Panc1 (cell line): Measurements from ENCODE around the gene PLEKHA7. TPM values are rescaled to one million over a fixed set of nuclear protein-coding genes. Genes with fewer than 3 reads are reported as not detected.

Experiments used
- ATAC-seq: fragments of 200-7000 bp; cut with Tn5 transposase; 2 replicates; pipeline ENCODE4 v1.9.1; 2020; ENCODE audit warnings: mild to moderate bottlenecking, moderate library complexity
- BruUV-seq: library from RNA; stranded (reverse); fragments of 400-500 nt; replicated peaks from 2 replicates; lab custom pipeline; 2021; lab: Mats Ljungman, UMichigan
- CTCF ChIA-PET: fragments of 300-600 bp; sonication (Branson Sonifier 250); formaldehyde crosslinking; loops from one replicate; lab custom pipeline; 2022; ENCODE audit warnings: antibody characterized with exemption; lab: Charles Lee
- POLR2A ChIA-PET: fragments of 300-600 bp; sonication (Branson Sonifier 250); formaldehyde crosslinking; loops from one replicate; lab custom pipeline; 2022; ENCODE audit warnings: antibody characterized with exemption; lab: Charles Lee
- DNase-seq: peaks from one replicate; pipeline ENCODE4 v3.0.0-alpha.2; 2010; ENCODE audit warnings: low read depth, low spot score
- H3K27ac ChIP-seq: 2 replicates; pipeline ENCODE4 v1.5.1; 2011; ENCODE audit warnings: mild to moderate bottlenecking, low read length, inconsistent platforms
- H3K27me3 ChIP-seq: fragments of 200-500 bp; sonication (Bioruptor generic); 2 replicates; pipeline ENCODE4 v1.6.0; 2014; ENCODE audit warnings: low read length, inconsistent platforms; ENCODE audit not compliant: control insufficient read depth, insufficient read depth
- H3K36me3 ChIP-seq: fragments of 200-500 bp; sonication (Bioruptor generic); 2 replicates; pipeline ENCODE4 v1.5.1; 2014; ENCODE audit warnings: inconsistent platforms, mild to moderate bottlenecking, low read length, moderate library complexity; ENCODE audit not compliant: control insufficient read depth, insufficient read depth
- H3K4me1 ChIP-seq: 2 replicates; pipeline ENCODE4 v1.5.1; 2011; ENCODE audit warnings: inconsistent platforms, mild to moderate bottlenecking, low read length, moderate library complexity; ENCODE audit not compliant: control insufficient read depth, insufficient read depth
- H3K4me3 ChIP-seq, 2 experiments: 2 replicates each; pipeline ENCODE4 v1.5.1; 2011 to 2012; ENCODE audit warnings: low read depth in 2 of 2, low read length in 2 of 2, mild to moderate bottlenecking in 2 of 2, inconsistent platforms in 1 of 2, moderate library complexity in 1 of 2
- H3K9me3 ChIP-seq: fragments of 200-500 bp; sonication (Bioruptor generic); 2 replicates; pipeline ENCODE4 v1.5.1; 2014; ENCODE audit warnings: low read depth, mild to moderate bottlenecking, inconsistent platforms, low read length, moderate library complexity; ENCODE audit not compliant: control insufficient read depth, insufficient read depth
- POLR2AphosphoS5 ChIP-seq: IDR thresholded peaks from 2 replicates; pipeline ENCODE4 v1.6.1; 2012; ENCODE audit warnings: mild to moderate bottlenecking, low read depth, low read length, moderate library complexity
- SIN3A ChIP-seq: IDR thresholded peaks from 2 replicates; pipeline ENCODE4 v1.6.1; 2012; ENCODE audit warnings: low read depth, mild to moderate bottlenecking, low read length, moderate library complexity, borderline replicate concordance; ENCODE audit not compliant: insufficient read depth
- TCF7L2 ChIP-seq: IDR thresholded peaks from 2 replicates; pipeline ENCODE4 v1.6.1; 2011; ENCODE audit warnings: mild to moderate bottlenecking, low read depth, low read length, inconsistent platforms
- in situ Hi-C: cut with HindIII; loops from 2 replicates; pipeline ENCODE4 v1.10.0; 2016; ENCODE audit warnings: low sequenced_read_pairs, low pct_unique_long_range_greater_than_20kb
- intact Hi-C: fragments of 100-400 bp; cut with micrococcal nuclease; formaldehyde crosslinking; loops from one replicate; pipeline ENCODE4 v1.10.0; 2022; ENCODE audit not compliant: unreplicated experiment
- total RNA-seq: library from RNA; stranded (reverse); gene quantifications from one replicate; pipeline ENCODE4 v1.2.1, GENCODE V29; 2021; ENCODE audit not compliant: unreplicated experiment
- TF ChIP-seq, protein P1 (sequence below): fragments of 450-650 bp; IDR thresholded peaks from 2 replicates; pipeline ENCODE4 v1.5.1; 2017; ENCODE audit warnings: mild to moderate bottlenecking
- TF ChIP-seq, protein P2 (sequence below), 2 experiments: IDR thresholded peaks; 2 replicates each; pipeline ENCODE4 v1.6.1; 2011 to 2012; ENCODE audit warnings: low read depth in 2 of 2, control low read depth in 1 of 2, low read length in 1 of 2, mild to moderate bottlenecking in 1 of 2, moderate library complexity in 1 of 2; ENCODE audit not compliant: insufficient read depth in 1 of 2

PLEKHA7 gene
- total RNA-seq, 1 experiment from 2014 or later = 11.6 TPM

DNA sequence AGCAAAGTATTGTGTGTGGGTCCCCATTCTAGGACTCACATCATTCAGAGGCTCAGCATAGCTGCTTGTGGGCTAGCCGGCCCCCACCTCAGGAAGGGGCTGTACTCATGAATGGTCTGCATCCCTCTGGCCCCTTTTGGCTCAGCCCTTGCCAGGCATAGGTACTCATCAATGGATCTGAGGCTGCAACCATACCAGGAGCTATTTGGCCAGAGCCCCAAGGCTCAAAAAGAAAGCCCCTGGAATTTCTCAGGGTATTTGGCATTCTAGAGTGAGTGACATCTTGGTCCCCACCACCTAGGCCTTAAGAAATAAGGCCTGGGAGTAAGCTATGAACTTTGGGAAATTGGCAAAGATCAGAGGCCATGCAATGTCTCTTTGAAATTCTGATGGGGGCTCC lies 38.3 kb downstream of the PLEKHA7 start:
- no peak overlapping the region for H3K27ac ChIP-seq
- BruUV-seq = no TSS peak
- no peaks in the 10 kb centered on the region for H3K27me3 ChIP-seq
- POLR2A ChIA-PET = interaction anchor here (0.5 kb wide), 1 partner anchor 29 kb away, joined by 5 read pairs; no protein-coding TSS in a partner anchor
- DNase-seq = no peak
- no peak for ATAC-seq
- peaks cover 5% of the 10 kb centered on the region; the same call in 1 of the 2 replicates for H3K4me1 ChIP-seq
- intact Hi-C loops (no loop called here), in situ Hi-C loops (no loop called here)
- no peak overlapping the region for H3K4me3 ChIP-seq
- no peaks in the 10 kb centered on the region for H3K9me3 ChIP-seq
- H3K36me3 ChIP-seq = no peaks in the 10 kb centered on the region
- TF ChIP-seq SIN3A (no peak), TCF7L2 (no peak), POLR2AphosphoS5 (no peak)
- TF ChIP-seq, protein P1, sequence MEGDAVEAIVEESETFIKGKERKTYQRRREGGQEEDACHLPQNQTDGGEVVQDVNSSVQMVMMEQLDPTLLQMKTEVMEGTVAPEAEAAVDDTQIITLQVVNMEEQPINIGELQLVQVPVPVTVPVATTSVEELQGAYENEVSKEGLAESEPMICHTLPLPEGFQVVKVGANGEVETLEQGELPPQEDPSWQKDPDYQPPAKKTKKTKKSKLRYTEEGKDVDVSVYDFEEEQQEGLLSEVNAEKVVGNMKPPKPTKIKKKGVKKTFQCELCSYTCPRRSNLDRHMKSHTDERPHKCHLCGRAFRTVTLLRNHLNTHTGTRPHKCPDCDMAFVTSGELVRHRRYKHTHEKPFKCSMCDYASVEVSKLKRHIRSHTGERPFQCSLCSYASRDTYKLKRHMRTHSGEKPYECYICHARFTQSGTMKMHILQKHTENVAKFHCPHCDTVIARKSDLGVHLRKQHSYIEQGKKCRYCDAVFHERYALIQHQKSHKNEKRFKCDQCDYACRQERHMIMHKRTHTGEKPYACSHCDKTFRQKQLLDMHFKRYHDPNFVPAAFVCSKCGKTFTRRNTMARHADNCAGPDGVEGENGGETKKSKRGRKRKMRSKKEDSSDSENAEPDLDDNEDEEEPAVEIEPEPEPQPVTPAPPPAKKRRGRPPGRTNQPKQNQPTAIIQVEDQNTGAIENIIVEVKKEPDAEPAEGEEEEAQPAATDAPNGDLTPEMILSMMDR = no peak
- TF ChIP-seq, protein P2, sequence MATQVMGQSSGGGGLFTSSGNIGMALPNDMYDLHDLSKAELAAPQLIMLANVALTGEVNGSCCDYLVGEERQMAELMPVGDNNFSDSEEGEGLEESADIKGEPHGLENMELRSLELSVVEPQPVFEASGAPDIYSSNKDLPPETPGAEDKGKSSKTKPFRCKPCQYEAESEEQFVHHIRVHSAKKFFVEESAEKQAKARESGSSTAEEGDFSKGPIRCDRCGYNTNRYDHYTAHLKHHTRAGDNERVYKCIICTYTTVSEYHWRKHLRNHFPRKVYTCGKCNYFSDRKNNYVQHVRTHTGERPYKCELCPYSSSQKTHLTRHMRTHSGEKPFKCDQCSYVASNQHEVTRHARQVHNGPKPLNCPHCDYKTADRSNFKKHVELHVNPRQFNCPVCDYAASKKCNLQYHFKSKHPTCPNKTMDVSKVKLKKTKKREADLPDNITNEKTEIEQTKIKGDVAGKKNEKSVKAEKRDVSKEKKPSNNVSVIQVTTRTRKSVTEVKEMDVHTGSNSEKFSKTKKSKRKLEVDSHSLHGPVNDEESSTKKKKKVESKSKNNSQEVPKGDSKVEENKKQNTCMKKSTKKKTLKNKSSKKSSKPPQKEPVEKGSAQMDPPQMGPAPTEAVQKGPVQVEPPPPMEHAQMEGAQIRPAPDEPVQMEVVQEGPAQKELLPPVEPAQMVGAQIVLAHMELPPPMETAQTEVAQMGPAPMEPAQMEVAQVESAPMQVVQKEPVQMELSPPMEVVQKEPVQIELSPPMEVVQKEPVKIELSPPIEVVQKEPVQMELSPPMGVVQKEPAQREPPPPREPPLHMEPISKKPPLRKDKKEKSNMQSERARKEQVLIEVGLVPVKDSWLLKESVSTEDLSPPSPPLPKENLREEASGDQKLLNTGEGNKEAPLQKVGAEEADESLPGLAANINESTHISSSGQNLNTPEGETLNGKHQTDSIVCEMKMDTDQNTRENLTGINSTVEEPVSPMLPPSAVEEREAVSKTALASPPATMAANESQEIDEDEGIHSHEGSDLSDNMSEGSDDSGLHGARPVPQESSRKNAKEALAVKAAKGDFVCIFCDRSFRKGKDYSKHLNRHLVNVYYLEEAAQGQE (IDR thresholded peaks at IDR 0.05; ENCODE audit: insufficient read depth in 1 of 2, low read depth in 2 of 2, low read length in 1 of 2) = no peak
- CTCF ChIA-PET = no interaction called here

DNA sequence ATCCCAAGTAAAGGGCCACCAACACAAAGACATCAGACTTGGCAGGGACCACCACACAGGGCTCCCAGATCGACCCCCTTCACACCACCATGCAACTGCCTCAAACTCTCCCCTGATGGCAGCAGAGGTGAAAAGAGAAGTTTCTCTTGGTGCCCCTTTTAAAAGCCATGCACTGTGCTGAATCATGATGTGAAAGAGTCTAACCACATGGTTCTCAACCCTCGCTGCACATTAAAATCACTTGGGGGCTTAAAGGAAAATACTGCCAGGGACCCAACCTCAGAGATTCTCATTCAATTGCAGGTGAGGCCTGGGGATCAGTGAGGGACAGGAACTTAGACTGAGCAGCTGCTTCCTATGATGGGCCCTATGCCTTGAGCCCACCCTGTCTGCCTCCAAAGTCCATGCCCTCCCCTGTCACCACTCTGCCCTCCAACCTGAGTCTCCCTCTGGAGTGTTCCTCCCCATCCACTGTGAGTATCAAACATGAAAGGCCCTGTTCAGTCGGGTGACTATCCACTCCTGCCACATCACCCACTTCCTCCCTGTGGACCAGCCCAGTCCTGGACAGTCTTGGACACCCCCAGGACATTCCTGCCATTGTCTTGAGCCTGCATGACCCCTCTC lies 40.8 kb downstream of the PLEKHA7 start:
- no peak for ATAC-seq
- CTCF ChIA-PET = no interaction called here
- intact Hi-C loops = no loop called here

More for the DNA sequence above, 40.8 kb downstream of the PLEKHA7 start:
- Histone ChIP-seq H3K9me3 (no peaks in the 10 kb centered on the region), H3K27me3 (no peaks in the 10 kb centered on the region), H3K4me1 (no peaks in the 10 kb centered on the region), H3K4me3 (no peak overlapping the region), H3K27ac (no peak overlapping the region), H3K36me3 (no peaks in the 10 kb centered on the region)
- POLR2A ChIA-PET = no interaction called here
- in situ Hi-C loops = no loop called here
- TF ChIP-seq POLR2AphosphoS5 (no peak), SIN3A (no peak), TCF7L2 (no peak)
- TF ChIP-seq, protein P2 (IDR thresholded peaks at IDR 0.05; ENCODE audit: insufficient read depth in 1 of 2, low read depth in 2 of 2, low read length in 1 of 2) = no peak
- TF ChIP-seq, protein P1 = no peak
- DNase-seq = no peak
- no TSS peak for BruUV-seq
